Fibroblast of skin of abdomen (primary cell): Measurements from ENCODE around the gene FBXO9.

ENCODE experiments used
- DNase-seq: peaks from one replicate; pipeline ENCODE4 v3.0.0-alpha.2; 2013

The FBXO9 gene

DNA sequence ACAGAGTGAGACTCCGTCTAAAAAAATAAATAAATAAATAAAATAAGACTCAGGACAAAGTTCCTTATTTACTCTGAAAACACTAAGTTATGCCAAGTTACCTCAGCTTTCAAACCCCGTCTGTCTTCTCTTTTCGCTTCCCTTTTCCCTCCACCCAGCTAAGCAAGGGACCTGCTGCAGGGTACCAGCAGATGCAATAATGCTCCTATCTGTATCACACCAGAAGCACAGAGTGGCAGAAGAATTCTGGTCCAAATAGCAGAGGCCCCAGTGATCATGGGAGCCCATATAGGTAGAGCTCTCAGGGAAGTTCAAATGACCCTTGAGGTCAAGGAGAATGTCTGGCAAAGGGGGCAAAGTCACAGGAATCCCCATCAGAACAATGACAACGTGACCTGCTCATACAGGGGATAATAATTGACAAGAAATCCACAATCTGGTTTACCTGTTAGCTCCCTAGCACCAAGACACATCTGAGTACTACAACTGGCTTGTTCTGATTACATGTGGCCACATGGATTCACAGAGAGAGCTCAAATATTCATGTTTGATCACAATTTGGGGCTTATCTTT is 74.7 kb downstream of the FBXO9 start:
- no peak for DNase-seq

DNA sequence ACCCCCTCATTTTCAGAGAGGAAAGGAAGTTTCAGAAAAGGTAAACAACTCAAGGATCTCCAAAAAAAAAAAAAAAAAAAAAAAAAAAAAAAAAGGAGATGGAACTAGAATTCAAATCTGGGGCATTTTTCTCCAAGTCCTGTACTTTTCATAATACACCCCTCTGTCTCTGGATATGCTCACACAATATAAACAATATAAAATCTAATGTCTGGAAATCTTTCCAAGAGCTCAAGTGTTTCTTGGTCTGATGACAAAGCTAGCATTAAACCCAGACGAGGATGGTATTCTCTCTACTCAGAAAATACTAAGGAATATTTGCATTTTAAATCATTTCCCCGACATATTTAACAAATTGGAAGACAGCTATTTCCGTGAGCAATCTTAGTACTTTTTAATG is 77.6 kb downstream of the FBXO9 start:
- DNase-seq: no peak

DNA sequence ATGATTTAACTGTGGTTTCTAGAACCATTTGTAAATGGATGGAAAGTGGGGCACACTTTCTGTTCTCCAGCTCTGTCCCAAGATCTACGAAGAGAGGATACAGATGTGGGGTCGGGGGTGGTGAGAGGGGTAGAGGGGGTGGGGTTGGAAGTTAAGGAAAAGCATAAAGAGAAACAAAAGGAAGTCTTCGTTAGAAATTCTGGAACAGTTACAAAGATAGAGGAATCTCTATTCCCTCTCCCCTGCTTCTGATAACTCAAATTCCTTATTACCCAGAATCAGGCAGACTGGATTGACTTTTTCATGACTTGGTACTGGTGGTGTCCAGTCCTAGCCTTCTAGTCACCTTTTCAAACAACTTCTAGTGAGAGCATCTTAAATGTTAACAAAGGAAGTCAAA is 78.5 kb downstream of the FBXO9 start:
- no peak for DNase-seq

DNA sequence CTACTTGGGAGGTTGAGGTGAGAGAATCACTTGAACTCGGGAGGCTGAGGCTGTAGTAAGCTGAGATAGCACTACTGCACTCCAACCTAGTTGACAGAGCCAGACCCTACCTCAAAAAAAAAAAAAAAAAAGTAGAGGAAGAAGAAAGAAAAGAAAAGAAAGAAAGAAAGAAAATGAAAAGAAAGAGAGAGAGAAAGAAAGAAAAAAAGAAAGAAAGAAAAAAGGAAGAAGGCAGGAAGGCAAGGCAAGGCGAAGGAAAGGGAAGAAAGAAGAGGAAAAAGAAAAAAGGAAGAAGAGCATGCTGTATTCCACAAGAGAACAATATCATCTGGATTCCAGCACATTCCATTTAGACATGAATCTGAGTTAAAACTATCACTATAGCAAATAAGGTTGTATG is 79.6 kb downstream of the FBXO9 start:
- DNase-seq: no peak

DNA sequence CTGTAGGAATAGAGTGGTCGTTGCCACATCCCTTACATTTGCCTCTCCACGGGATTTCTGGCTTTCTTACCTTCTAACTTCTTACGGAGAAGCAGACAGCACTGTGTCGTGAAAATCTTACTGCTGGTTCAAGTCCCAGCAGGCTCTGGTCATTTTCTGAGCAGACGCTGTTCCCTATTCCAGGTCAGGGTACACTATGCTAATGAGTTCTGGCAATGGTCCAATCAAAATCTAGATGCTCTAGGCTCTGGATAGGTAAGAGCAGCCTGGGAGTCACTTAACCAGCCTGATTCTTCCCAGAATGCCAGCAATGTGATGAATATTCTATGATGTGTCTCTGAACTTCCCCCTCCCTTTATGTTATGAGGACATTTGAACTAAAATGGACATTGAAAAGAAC is 83.5 kb downstream of the FBXO9 start, which contains the start of gene GCM1:
Gene GCM1, minus strand, starts transcription at position 158 of the 400 bp plus-strand sequence. CDS start 3,209 bp downstream, outside the sequence.
- no peak for DNase-seq
